ENCODE measurements around the gene MAGEB17. TPM values are rescaled to one million over a fixed set of nuclear protein-coding genes. Genes with fewer than 3 reads are reported as not detected.

Gene MAGEB17
- total and polyA plus RNA-seq, 9 of the 15 experiments (the other 6 are each of a cell fraction or from before 2014, with no cell fraction given), result 0.07 to 0.45 (median 0.14) TPM; not detected in 1

GRCh38 chrX:16212436-16212835, 45.2 kb downstream of the MAGEB17 start (continued):
- TF ChIP-seq CTCF (IDR thresholded peaks at IDR 0.05 in 2 of 3, conservative IDR thresholded peaks at IDR 0.05 in 1 of 3; ENCODE audit: insufficient read depth in 2 of 3, low read depth in 1 of 3, low read length in 3 of 3), result peak; percentile 44 to 56 (median 48); a peak in 5 of 6 replicates
- no peak for TF ChIP-seq TEAD2 (tag; IDR thresholded peaks at IDR 0.05)
- peak; percentile 68 for TF ChIP-seq DEAF1 (CRISPR knock-in tag; IDR thresholded peaks at IDR 0.05)
- TF ChIP-seq REST (IDR thresholded peaks at IDR 0.05; ENCODE audit: borderline replicate concordance), result peak; percentile 51
- TF ChIP-seq REST (CRISPR knock-in tag; IDR thresholded peaks at IDR 0.05; ENCODE audit: low read depth), result no peak
- no peak for TF ChIP-seq NFATC3 (IDR thresholded peaks at IDR 0.05)
- no peak for TF ChIP-seq SMARCC2 (IDR thresholded peaks at IDR 0.05; ENCODE audit: low read depth)
- TF ChIP-seq HBP1 (CRISPR knock-in tag; IDR thresholded peaks at IDR 0.05), result no peak
- no peak for TF ChIP-seq PRPF4 (IDR thresholded peaks at IDR 0.05; ENCODE audit: insufficient read depth, low read depth, low read length, poor library complexity, severe bottlenecking)
- no peak for TF ChIP-seq ZNF639 (CRISPR knock-in tag; conservative IDR thresholded peaks at IDR 0.05 in 1 of 2, IDR thresholded peaks at IDR 0.05 in 1 of 2)
- TF ChIP-seq CC2D1A (IDR thresholded peaks at IDR 0.05), result no peak

Data from K562 (cell line).